Measurements from ENCODE around the gene BACE2.
A peak's percentile ranks its signal among the peaks of the same experiment; 100 is the strongest.

Gene BACE2

GRCh38 chr21:41169701-41170100 is 1.7 kb downstream of the BACE2 start:
- TF ChIP-seq ZFX (IDR thresholded peaks at IDR 0.05) (no peak), CTCF (conservative IDR thresholded peaks at IDR 0.05) (no peak)
- no peak overlapping the region for H3K27ac ChIP-seq

GRCh38 chr21:41170442-41170841 is 2.5 kb downstream of the BACE2 start:
- no peak overlapping the region for H3K27ac ChIP-seq
- no peak for TF ChIP-seq ZFX (IDR thresholded peaks at IDR 0.05)
- TF ChIP-seq CTCF (conservative IDR thresholded peaks at IDR 0.05), result peak; percentile 69

GRCh38 chr21:41170859-41171609 is 3.1 kb downstream of the BACE2 start:
- TF ChIP-seq CTCF (conservative IDR thresholded peaks at IDR 0.05) (no peak), ZFX (IDR thresholded peaks at IDR 0.05) (no peak)
- no peak overlapping the region for H3K27ac ChIP-seq

- H3K27ac ChIP-seq, result no peak overlapping the region
- TF ChIP-seq ZFX (IDR thresholded peaks at IDR 0.05) (no peak), CTCF (conservative IDR thresholded peaks at IDR 0.05) (no peak)
Observed at GRCh38 chr21:41175080-41175479, 7.1 kb downstream of the BACE2 start.

- TF ChIP-seq ZFX (IDR thresholded peaks at IDR 0.05), result no peak
Observed at GRCh38 chr21:41176846-41177245, 8.9 kb downstream of the BACE2 start.

GRCh38 chr21:41180752-41181151 is 12.8 kb downstream of the BACE2 start:
- TF ChIP-seq ZFX (IDR thresholded peaks at IDR 0.05) (no peak), CTCF (conservative IDR thresholded peaks at IDR 0.05) (no peak)

More at GRCh38 chr21:41176846-41177245, 8.9 kb downstream of the BACE2 start:
- no peak overlapping the region for H3K27ac ChIP-seq

GRCh38 chr21:41182547-41182946 is 14.6 kb downstream of the BACE2 start:
- no peak overlapping the region for H3K27ac ChIP-seq
- TF ChIP-seq ZFX (IDR thresholded peaks at IDR 0.05) (no peak), CTCF (conservative IDR thresholded peaks at IDR 0.05) (no peak)

More at GRCh38 chr21:41180752-41181151, 12.8 kb downstream of the BACE2 start:
- H3K27ac ChIP-seq, result no peak overlapping the region

- H3K27ac ChIP-seq, result no peak overlapping the region
- TF ChIP-seq ZFX (IDR thresholded peaks at IDR 0.05) (no peak), CTCF (conservative IDR thresholded peaks at IDR 0.05) (no peak)
Observed at GRCh38 chr21:41183575-41183974, 15.6 kb downstream of the BACE2 start.
